NT2/D1 (cell line): ENCODE measurements around the gene GIMAP8.

Experiments used
- DNase-seq: peaks from one replicate; pipeline ENCODE4 v3.0.0-alpha.2; 2011; ENCODE audit warnings: low read depth, low spot score
- H3K27me3 ChIP-seq: 2 replicates; pipeline ENCODE4 v1.6.0; 2011; ENCODE audit warnings: mild to moderate bottlenecking; ENCODE audit not compliant: insufficient read length, insufficient read depth
- H3K36me3 ChIP-seq: 2 replicates; pipeline ENCODE4 v1.6.1; 2011; ENCODE audit warnings: mild to moderate bottlenecking, low read length, mixed read lengths; ENCODE audit not compliant: insufficient read depth, insufficient read length
- H3K4me1 ChIP-seq: 2 replicates; pipeline ENCODE4 v1.5.1; 2011; ENCODE audit not compliant: insufficient read depth, insufficient read length
- H3K4me3 ChIP-seq: 2 replicates; pipeline ENCODE4 v1.5.1; 2011; ENCODE audit warnings: low read depth; ENCODE audit not compliant: insufficient read length
- H3K9ac ChIP-seq: 2 replicates; pipeline ENCODE4 v1.6.0; 2011; ENCODE audit warnings: low read depth; ENCODE audit not compliant: insufficient read length
- H3K9me3 ChIP-seq: 2 replicates; pipeline ENCODE4 v1.5.1; 2011; ENCODE audit warnings: mild to moderate bottlenecking, low read length; ENCODE audit not compliant: insufficient read depth
- SUZ12 ChIP-seq: IDR thresholded peaks from 2 replicates; pipeline ENCODE4 v1.6.1; 2011; ENCODE audit not compliant: insufficient read length, insufficient read depth; ENCODE audit errors: extremely low read depth
- YY1 ChIP-seq: IDR thresholded peaks from 2 replicates; pipeline ENCODE4 v1.6.1; 2011; ENCODE audit not compliant: insufficient read length, insufficient read depth
- ZNF274 ChIP-seq: IDR thresholded peaks from 2 replicates; pipeline ENCODE4 v1.6.1; 2011; ENCODE audit warnings: mild to moderate bottlenecking, low read depth, low read length

The GIMAP8 gene

GRCh38 chr7:150408393-150409299, 41.8 kb upstream of the GIMAP8 start:
- DNase-seq: no peak
- Histone ChIP-seq H3K9me3 (no peaks in the 10 kb centered on the region), H3K4me1 (peaks cover 11% of the 10 kb centered on the region), H3K4me3 (no peak overlapping the region), H3K36me3 (peaks cover 18% of the 10 kb centered on the region), H3K9ac (no peak overlapping the region), H3K27me3 (no peaks in the 10 kb centered on the region)
- TF ChIP-seq YY1: no peak
- no peak for TF ChIP-seq SUZ12
- no peak for TF ChIP-seq ZNF274

GRCh38 chr7:150409300-150410030, 41.0 kb upstream of the GIMAP8 start:
- Histone ChIP-seq H3K9me3 (no peaks in the 10 kb centered on the region), H3K4me3 (no peak overlapping the region), H3K4me1 (peaks cover 5% of the 10 kb centered on the region), H3K36me3 (peaks cover 18% of the 10 kb centered on the region), H3K27me3 (no peaks in the 10 kb centered on the region), H3K9ac (no peak overlapping the region)
- no peak for DNase-seq
- no peak for TF ChIP-seq ZNF274
- TF ChIP-seq YY1: no peak
- TF ChIP-seq SUZ12: no peak

- Histone ChIP-seq H3K4me3 (no peak overlapping the region), H3K9me3 (no peaks in the 10 kb centered on the region), H3K27me3 (no peaks in the 10 kb centered on the region), H3K36me3 (peaks cover 18% of the 10 kb centered on the region), H3K9ac (no peak overlapping the region), H3K4me1 (peaks cover 6% of the 10 kb centered on the region)
- no peak for DNase-seq
- no peak for TF ChIP-seq ZNF274
- no peak for TF ChIP-seq YY1
- TF ChIP-seq SUZ12: no peak
Measured at GRCh38 chr7:150410131-150410530, 40.3 kb upstream of the GIMAP8 start.

GRCh38 chr7:150410680-150411346, 39.6 kb upstream of the GIMAP8 start:
- Histone ChIP-seq H3K4me1 (peaks cover 6% of the 10 kb centered on the region), H3K27me3 (no peaks in the 10 kb centered on the region), H3K36me3 (peaks cover 18% of the 10 kb centered on the region), H3K4me3 (no peak overlapping the region), H3K9ac (no peak overlapping the region), H3K9me3 (no peaks in the 10 kb centered on the region)
- TF ChIP-seq SUZ12: no peak
- no peak for TF ChIP-seq YY1
- no peak for TF ChIP-seq ZNF274
- DNase-seq: no peak

- H3K9ac ChIP-seq: no peak overlapping the region
- no peaks in the 10 kb centered on the region for H3K9me3 ChIP-seq
- H3K27me3 ChIP-seq: no peaks in the 10 kb centered on the region
- peaks cover 6% of the 10 kb centered on the region for H3K4me1 ChIP-seq
- H3K4me3 ChIP-seq: no peak overlapping the region
- TF ChIP-seq YY1 (no peak), SUZ12 (no peak), ZNF274 (no peak)
- DNase-seq: no peak
- H3K36me3 ChIP-seq: peaks cover 18% of the 10 kb centered on the region
Measured at GRCh38 chr7:150411606-150412005, 38.8 kb upstream of the GIMAP8 start.

GRCh38 chr7:150412016-150412415, 38.4 kb upstream of the GIMAP8 start:
- Histone ChIP-seq H3K27me3 (no peaks in the 10 kb centered on the region), H3K4me1 (peaks cover 4% of the 10 kb centered on the region), H3K9ac (no peak overlapping the region), H3K9me3 (no peaks in the 10 kb centered on the region), H3K4me3 (no peak overlapping the region), H3K36me3 (peaks cover 18% of the 10 kb centered on the region)
- no peak for DNase-seq
- no peak for TF ChIP-seq ZNF274
- TF ChIP-seq SUZ12: no peak
- no peak for TF ChIP-seq YY1
